C4-2B (cell line): ENCODE measurements around the gene USP36.

Source experiments
- ZFX ChIP-seq: fragments of 450-650 bp; IDR thresholded peaks from 2 replicates; pipeline ENCODE4 v1.6.1; 2017
- TF ChIP-seq, protein P1 (sequence below): fragments of 450-650 bp; conservative IDR thresholded peaks from 2 replicates; pipeline ENCODE4 v1.5.1; 2017; ENCODE audit warnings: mild to moderate bottlenecking

DNA sequence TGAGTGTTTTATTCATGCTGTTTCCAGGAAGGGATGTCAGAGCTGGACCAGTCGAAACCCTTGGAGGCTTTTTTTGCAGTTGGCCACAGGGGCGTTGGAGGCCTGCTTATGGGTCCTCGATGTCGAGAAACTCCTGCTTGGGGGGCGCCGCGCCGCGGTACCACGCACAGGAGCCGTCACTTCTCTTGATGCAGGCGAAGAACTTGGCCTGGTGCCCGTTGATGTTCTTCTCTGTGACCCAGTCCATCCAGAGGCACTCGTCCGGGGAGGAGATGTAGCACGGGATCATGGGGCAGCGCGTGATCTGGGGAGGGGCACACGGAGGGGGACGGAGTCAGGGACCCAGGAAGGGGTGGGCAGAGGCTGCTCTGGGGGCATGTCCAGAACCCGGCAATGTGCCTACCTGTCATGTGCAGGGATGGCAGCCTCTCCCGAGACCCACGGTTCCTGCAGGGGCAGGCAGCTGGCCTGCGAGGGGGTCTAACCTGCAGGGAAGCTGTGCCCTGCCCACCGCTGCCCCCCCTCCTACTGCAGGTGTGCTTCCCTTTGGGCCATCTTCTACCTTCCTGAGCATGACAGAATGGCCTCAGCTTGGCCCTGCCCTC is 15.0 kb upstream of the USP36 start:
- TF ChIP-seq, protein P1, sequence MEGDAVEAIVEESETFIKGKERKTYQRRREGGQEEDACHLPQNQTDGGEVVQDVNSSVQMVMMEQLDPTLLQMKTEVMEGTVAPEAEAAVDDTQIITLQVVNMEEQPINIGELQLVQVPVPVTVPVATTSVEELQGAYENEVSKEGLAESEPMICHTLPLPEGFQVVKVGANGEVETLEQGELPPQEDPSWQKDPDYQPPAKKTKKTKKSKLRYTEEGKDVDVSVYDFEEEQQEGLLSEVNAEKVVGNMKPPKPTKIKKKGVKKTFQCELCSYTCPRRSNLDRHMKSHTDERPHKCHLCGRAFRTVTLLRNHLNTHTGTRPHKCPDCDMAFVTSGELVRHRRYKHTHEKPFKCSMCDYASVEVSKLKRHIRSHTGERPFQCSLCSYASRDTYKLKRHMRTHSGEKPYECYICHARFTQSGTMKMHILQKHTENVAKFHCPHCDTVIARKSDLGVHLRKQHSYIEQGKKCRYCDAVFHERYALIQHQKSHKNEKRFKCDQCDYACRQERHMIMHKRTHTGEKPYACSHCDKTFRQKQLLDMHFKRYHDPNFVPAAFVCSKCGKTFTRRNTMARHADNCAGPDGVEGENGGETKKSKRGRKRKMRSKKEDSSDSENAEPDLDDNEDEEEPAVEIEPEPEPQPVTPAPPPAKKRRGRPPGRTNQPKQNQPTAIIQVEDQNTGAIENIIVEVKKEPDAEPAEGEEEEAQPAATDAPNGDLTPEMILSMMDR: no peak
- TF ChIP-seq ZFX: no peak
